IMR-90 (cell line): ENCODE measurements around the gene ENDOV. TPM values are rescaled to one million over a fixed set of nuclear protein-coding genes. Genes with fewer than 3 reads are reported as not detected.

ENCODE experiments used
- ATAC-seq: fragments of 200-7000 bp; cut with Tn5 transposase; 2 replicates; pipeline ENCODE4 v1.9.1; 2020; ENCODE audit warnings: low read depth, mild to moderate bottlenecking, moderate library complexity
- Bru-seq: library from RNA; stranded (reverse); fragments of 400-500 nt; gene quantifications from one replicate; lab custom pipeline; 2021; lab: Mats Ljungman, UMichigan
- BruChase-seq, 2 experiments: library from RNA; stranded (reverse); fragments of 400-500 nt; gene quantifications; one replicate each; lab custom pipeline; 2021; lab: Mats Ljungman, UMichigan
- BruUV-seq: library from RNA; stranded (reverse); fragments of 400-500 nt; replicated peaks from 2 replicates; lab custom pipeline; 2021; lab: Mats Ljungman, UMichigan
- CTCF ChIA-PET: fragments of 300-600 bp; formaldehyde crosslinking; extraction: SDS; loops from one replicate; lab custom pipeline; 2021; ENCODE audit warnings: antibody characterized with exemption; lab: Yijun Ruan, JAX
- POLR2A ChIA-PET: fragments of 300-600 bp; sonication (Branson Sonifier 250); formaldehyde crosslinking; loops from one replicate; lab custom pipeline; 2022; ENCODE audit warnings: antibody characterized with exemption; ENCODE audit not compliant: unreplicated experiment; lab: Charles Lee
- DNase-seq: peaks from one replicate; pipeline ENCODE4 v3.0.0; 2013
- H2AFZ ChIP-seq: replicated peaks from 2 replicates; pipeline ENCODE3; 2013; ENCODE audit warnings: low read length, mild to moderate bottlenecking; ENCODE audit not compliant: poor library complexity
- H2AK5ac ChIP-seq: 2 replicates; pipeline ENCODE4 v1.6.1; 2013; ENCODE audit warnings: low read depth, low read length, inconsistent platforms
- H2AK9ac ChIP-seq: replicated peaks from 2 replicates; pipeline ENCODE3; 2013; ENCODE audit warnings: mild to moderate bottlenecking, low read depth, low read length, moderate library complexity; ENCODE audit not compliant: poor library complexity
- H2BK120ac ChIP-seq: 2 replicates; pipeline ENCODE4 v1.6.1; 2013; ENCODE audit warnings: low read depth, low read length, inconsistent platforms
- H2BK15ac ChIP-seq: 3 replicates; pipeline ENCODE4 v1.6.1; 2013; ENCODE audit warnings: low read depth, low read length, inconsistent platforms
- H2BK20ac ChIP-seq: 2 replicates; pipeline ENCODE4 v1.6.1; 2013; ENCODE audit warnings: low read depth, mild to moderate bottlenecking, inconsistent platforms, low read length, moderate library complexity
- H2BK5ac ChIP-seq: 2 replicates; pipeline ENCODE4 v1.6.1; 2013; ENCODE audit warnings: mild to moderate bottlenecking, low read depth, low read length, inconsistent platforms; ENCODE audit not compliant: poor library complexity, severe bottlenecking
- H3K14ac ChIP-seq: replicated peaks from 2 replicates; pipeline ENCODE4 v1.6.1; 2013; ENCODE audit warnings: low read depth, low read length, inconsistent platforms
- H3K18ac ChIP-seq: 2 replicates; pipeline ENCODE4 v1.6.1; 2013; ENCODE audit warnings: low read depth, low read length, control low read depth
- H3K23ac ChIP-seq: 2 replicates; pipeline ENCODE4 v1.6.1; 2013; ENCODE audit warnings: low read depth, low read length, inconsistent platforms
- H3K27ac ChIP-seq: 2 replicates; pipeline ENCODE4 v1.5.1; 2013; ENCODE audit warnings: mild to moderate bottlenecking, control low read depth, low read length; ENCODE audit not compliant: insufficient read depth
- H3K27me3 ChIP-seq: 2 replicates; pipeline ENCODE4 v1.6.1; 2013; ENCODE audit warnings: low read length; ENCODE audit not compliant: control insufficient read depth, insufficient read depth
- H3K36me3 ChIP-seq: 2 replicates; pipeline ENCODE4 v1.6.1; 2013; ENCODE audit warnings: low read length, mixed read lengths; ENCODE audit not compliant: control insufficient read depth, insufficient read depth
- H3K4ac ChIP-seq: 2 replicates; pipeline ENCODE4 v1.6.1; 2013; ENCODE audit warnings: low read depth, low read length, inconsistent platforms
- H3K4me1 ChIP-seq: 2 replicates; pipeline ENCODE4 v1.6.1; 2013; ENCODE audit warnings: low read length, mixed read lengths; ENCODE audit not compliant: control insufficient read depth, insufficient read depth
- H3K4me2 ChIP-seq: 2 replicates; pipeline ENCODE4 v1.6.1; 2013; ENCODE audit warnings: low read depth, mild to moderate bottlenecking, control low read depth, low read length, moderate library complexity
- H3K4me3 ChIP-seq: 2 replicates; pipeline ENCODE4 v1.5.1; 2013; ENCODE audit warnings: low read depth, mild to moderate bottlenecking, control low read depth, low read length, moderate library complexity; ENCODE audit not compliant: insufficient read depth
- H3K56ac ChIP-seq: 2 replicates; pipeline ENCODE4 v1.6.1; 2013; ENCODE audit warnings: low read length, inconsistent platforms; ENCODE audit not compliant: insufficient read depth; ENCODE audit errors: extremely low read depth
- H3K79me1 ChIP-seq, 2 experiments: 2 replicates each; pipeline ENCODE4 v1.6.1; 2013; ENCODE audit warnings: low read length in 2 of 2, inconsistent platforms in 1 of 2, low read depth in 1 of 2
- H3K9ac ChIP-seq: 2 replicates; pipeline ENCODE4 v1.6.1; 2013; ENCODE audit warnings: low read depth, low read length, control low read depth
- H3K9me1 ChIP-seq: 2 replicates; pipeline ENCODE4 v1.6.1; 2013; ENCODE audit warnings: low read length, inconsistent platforms; ENCODE audit not compliant: insufficient read depth
- H3K9me3 ChIP-seq: 2 replicates; pipeline ENCODE4 v1.6.1; 2013; ENCODE audit warnings: low read length; ENCODE audit not compliant: control insufficient read depth, insufficient read depth
- H4K20me1 ChIP-seq: 2 replicates; pipeline ENCODE4 v1.6.1; 2013; ENCODE audit warnings: low read length, inconsistent platforms; ENCODE audit not compliant: insufficient read depth
- H4K5ac ChIP-seq: 2 replicates; pipeline ENCODE4 v1.6.1; 2013; ENCODE audit warnings: mild to moderate bottlenecking, low read depth, low read length, control low read depth
- H4K8ac ChIP-seq, 2 experiments: 2 replicates each; pipeline ENCODE4 v1.6.1; 2013; ENCODE audit warnings: low read depth in 2 of 2, low read length in 2 of 2, control low read depth in 1 of 2, inconsistent platforms in 1 of 2
- H4K91ac ChIP-seq: 2 replicates; pipeline ENCODE4 v1.6.1; 2013; ENCODE audit warnings: low read depth, low read length, inconsistent platforms; ENCODE audit not compliant: insufficient read depth
- BHLHE40 ChIP-seq: fragments of 150-350 bp; IDR thresholded peaks from 2 replicates; pipeline ENCODE4 v1.6.1; 2016; ENCODE audit warnings: mild to moderate bottlenecking, low read depth, low read length
- CEBPB ChIP-seq: IDR thresholded peaks from 2 replicates; pipeline ENCODE4 v1.6.1; 2012; ENCODE audit warnings: low read depth, low read length, improper control_type of control experiment
- CHD1 ChIP-seq: IDR thresholded peaks from 2 replicates; pipeline ENCODE4 v1.6.1; 2012; ENCODE audit warnings: low read depth, low read length, improper control_type of control experiment
- ELK1 ChIP-seq: fragments of 150-350 bp; IDR thresholded peaks from 2 replicates; pipeline ENCODE4 v1.6.1; 2016; ENCODE audit warnings: low read depth, mild to moderate bottlenecking, low read length, moderate library complexity, borderline replicate concordance
- FOS ChIP-seq: fragments of 150-350 bp; IDR thresholded peaks from 2 replicates; pipeline ENCODE4 v1.6.1; 2016; ENCODE audit warnings: low read depth, low read length
- MAZ ChIP-seq: IDR thresholded peaks from 2 replicates; pipeline ENCODE4 v1.6.1; 2012; ENCODE audit warnings: low read depth, mild to moderate bottlenecking, low read length, improper control_type of control experiment, moderate library complexity, borderline replicate concordance
- MXI1 ChIP-seq: IDR thresholded peaks from 2 replicates; pipeline ENCODE4 v1.6.1; 2012; ENCODE audit warnings: low read depth, mild to moderate bottlenecking, low read length, moderate library complexity, borderline replicate concordance
- POLR2A ChIP-seq: IDR thresholded peaks from 2 replicates; pipeline ENCODE4 v1.6.1; 2012; ENCODE audit warnings: mild to moderate bottlenecking, low read depth, low read length
- RAD21 ChIP-seq: IDR thresholded peaks from 2 replicates; pipeline ENCODE4 v1.6.1; 2012; ENCODE audit warnings: low read length, improper control_type of control experiment
- WGBS, 2 experiments: methylation state at CpG; one replicate each; pipeline versions ENCODE4 v1.1.5 to v1.1.7; 2013; ENCODE audit warnings: missing lambda C conversion rate in 2 of 2; ENCODE audit not compliant: insufficient read length in 1 of 2; ENCODE audit errors: extremely low coverage in 2 of 2; 5-methylcytosine and 5-hydroxymethylcytosine counted together
- dilution Hi-C: fragments of 300-500 bp; cut with HindIII; formaldehyde crosslinking; loops from one replicate; pipeline ENCODE4 v1.14.3; 2018; ENCODE audit warnings: low sequenced_read_pairs; ENCODE audit not compliant: unreplicated experiment
- in situ Hi-C: fragments of 300-500 bp; cut with MboI; formaldehyde crosslinking; loops from 3 replicates; pipeline ENCODE4 v1.14.3; 2019; ENCODE audit warnings: low sequenced_read_pairs, inconsistent platforms, mixed read lengths
- intact Hi-C: fragments of 100-400 bp; cut with micrococcal nuclease; formaldehyde crosslinking; loops from 2 replicates; pipeline ENCODE4 v1.10.0; 2022
- long read RNA-seq: library from polyadenylated mRNA; unstranded; transcript quantifications from one replicate; pipeline ENCODE4 v2.0.0, GENCODE V29; 2021; ENCODE audit not compliant: unreplicated experiment
- polyA plus RNA-seq, 3 experiments: library from polyadenylated mRNA; depleted of rRNA; stranded (reverse); fragments of >200 nt; gene quantifications; 2 replicates each; pipeline ENCODE4 v1.2.3, GENCODE V29; 2012; ENCODE audit warnings: low replicate concordance in 1 of 3
- total RNA-seq: library from RNA; depleted of rRNA; stranded (reverse); fragments of >200 nt; gene quantifications from 2 replicates; pipeline ENCODE4 v1.2.3, GENCODE V29; 2012; rRNA removed

The ENDOV gene
- 9.4 and 15.1 TPM in 2 replicates for total RNA-seq
- polyA plus RNA-seq (2012; rRNA removed) = 30.3 and 33.4 TPM in 2 replicates
- polyA plus RNA-seq (2012; cell fraction: cytosol; rRNA removed) = 42.5 and 47.9 TPM in 2 replicates
- 50.0 and 67.2 TPM in 2 replicates for polyA plus RNA-seq (2012; cell fraction: nucleus; rRNA removed; ENCODE audit: low replicate concordance)
- percentile 63 among the genes with signal in this experiment for Bru-seq, nascent RNA
- BruChase-seq, experiment 1, labeled RNA remaining after a 6-hour chase = percentile 74 among the genes with signal in this experiment
- percentile 77 among the genes with signal in this experiment for BruChase-seq, experiment 2, labeled RNA remaining after a 2-hour chase
- long read RNA-seq, partial matches to known transcripts = 8 of 40 reads
- long read RNA-seq, other reads (novel, unspliced or antisense) = 23 of 40 reads

- Histone ChIP-seq H3K9me1 (peaks cover 23% of the 10 kb centered on the region), H3K79me1 (peaks cover 33 to 54% of the 10 kb centered on the region in 2 experiments), H3K23ac (peak within 1 kb of the TSS; percentile 99), H3K36me3 (peaks cover 17% of the 10 kb centered on the region), H4K5ac (peak within 1 kb of the TSS; percentile 65), H3K27me3 (no peaks in the 10 kb centered on the region; the same call in 1 of the 2 replicates), H2BK20ac (peak within 1 kb of the TSS; percentile 48; the same call in 1 of the 2 replicates), H3K9ac (peak within 1 kb of the TSS; percentile 83), H4K91ac (peak within 1 kb of the TSS; percentile 94), H2AK5ac (peak within 1 kb of the TSS; percentile 94), H2BK5ac (peak within 1 kb of the TSS; percentile 79), H3K4ac (peak within 1 kb of the TSS; percentile 96), H4K20me1 (peaks cover 20% of the 10 kb centered on the region), H4K8ac (peak within 1 kb of the TSS; percentile 18 to 97; a peak in 3 of 4 replicates), H3K56ac (peak within 1 kb of the TSS; percentile 85), H3K9me3 (no peaks in the 10 kb centered on the region), H3K14ac (peak within 1 kb of the TSS; percentile 99), H3K18ac (peak within 1 kb of the TSS; percentile 54; the same call in 1 of the 2 replicates), H2AK9ac (peak within 1 kb of the TSS; percentile 98), H3K4me1 (peaks cover 7% of the 10 kb centered on the region), H3K4me3 (peak within 1 kb of the TSS; percentile 77), H2BK120ac (peak within 1 kb of the TSS; percentile 95), H2BK15ac (peak within 1 kb of the TSS; percentile 35; the same call in 1 of the 3 replicates), H2AFZ (peak within 1 kb of the TSS; percentile 99), H3K27ac (peak within 1 kb of the TSS; percentile 81), H3K4me2 (peak within 1 kb of the TSS; percentile 95)
- no TSS peak for BruUV-seq
- intact Hi-C loops = no loop called here
- ChIA-PET POLR2A (no interaction called here), CTCF (interaction anchor here (1.1 kb wide), 1 partner anchor 12 kb away, joined by 3 read pairs; no protein-coding TSS in a partner anchor)
- DNase-seq (peak; percentile 91), ATAC-seq (peak; percentile 91)
- WGBS, 2 experiments = 0% methylated on average over 63 of the region's 97 CpGs; no CpG with 5 or more reads in 1 of the 2 experiments
- dilution Hi-C loops = no loop called here
- TF ChIP-seq CEBPB = no peak
- TF ChIP-seq RAD21 = no peak
- TF ChIP-seq MAZ = peak; percentile 44; the same call in 1 of the 2 replicates
- 0 out of 2 replicates have a peak, but pooled peaks have one; percentile 51 for TF ChIP-seq CHD1
- TF ChIP-seq ELK1 = no peak
- no peak for TF ChIP-seq FOS
- TF ChIP-seq POLR2A = peak; percentile 93
- TF ChIP-seq BHLHE40 = 0 out of 2 replicates have a peak, but pooled peaks have one; percentile 2
- peak; percentile 81; the same call in 1 of the 2 replicates for TF ChIP-seq MXI1
- in situ Hi-C loops = no loop called here
Measured at GRCh38 chr17:80414803-80415625, at the start of gene ENDOV. ENDOV (plus strand) TSS chr17:80415167; CDS start chr17:80415195, 28 bp downstream.
